Uterus (tissue), 4 donors: ENCODE measurements around the gene ANKRD55. TPM values are rescaled to one million over a fixed set of nuclear protein-coding genes. Genes with fewer than 3 reads are reported as not detected.

Experiments used
- DNase-seq, 2 donors: peaks; one replicate each; pipeline ENCODE4 v3.0.0-alpha.2; 2019 to 2020
- H3K27ac ChIP-seq, 2 donors: fragments of 200-600 bp; sonication (generic); 1 replicate in 1 of 2; 2 replicates in 1 of 2; pipeline ENCODE4 v1.5.1; 2016 to 2018
- H3K27me3 ChIP-seq, 2 donors: fragments of 200-600 bp; sonication (generic); one replicate each; pipeline ENCODE4 v1.5.1; 2018 to 2019; ENCODE audit warnings: control low read depth in 1 of 2
- H3K36me3 ChIP-seq, 2 donors: fragments of 200-600 bp; sonication (generic); one replicate each; pipeline ENCODE4 v1.5.1; 2019; ENCODE audit warnings: control low read depth in 1 of 2
- H3K4me1 ChIP-seq, 2 donors: fragments of 200-600 bp; sonication (generic); one replicate each; pipeline ENCODE4 v1.5.1; 2018 to 2019; ENCODE audit warnings: control low read depth in 1 of 2
- H3K4me3 ChIP-seq, 2 donors: fragments of 200-600 bp; sonication (generic); 1 replicate in 1 of 2; 2 replicates in 1 of 2; pipeline ENCODE4 v1.5.1; 2018 to 2019; ENCODE audit warnings: mild to moderate bottlenecking in 1 of 2
- H3K9me3 ChIP-seq, 2 donors: fragments of 200-600 bp; sonication (generic); one replicate each; pipeline ENCODE4 v1.5.1; 2019; ENCODE audit warnings: control low read depth in 1 of 2
- CTCF ChIP-seq, 4 experiments: fragments of 200-600 bp in 2 of 4; fragments of 450-650 bp in 2 of 4; sonication (generic) in 2 of 4; IDR thresholded peaks; one replicate each; pipeline ENCODE4 v1.5.1; 2016 to 2019; ENCODE audit warnings: antibody characterized with exemption in 4 of 4, mild to moderate bottlenecking in 2 of 4, moderate library complexity in 1 of 4
- POLR2A ChIP-seq, 2 donors: fragments of 450-650 bp; IDR thresholded peaks; one replicate each; pipeline ENCODE4 v1.6.1; 2016; ENCODE audit warnings: antibody characterized with exemption in 2 of 2, mild to moderate bottlenecking in 1 of 2, moderate library complexity in 1 of 2
- intact Hi-C: fragments of 100-400 bp; cut with DNase I; formaldehyde crosslinking; loops from one replicate; pipeline ENCODE4 v1.15.1; 2023; ENCODE audit warnings: low total_unique reads
- total RNA-seq, 4 donors: library from RNA; depleted of rRNA in 3 of 4; stranded (reverse); fragments of >200 nt in 3 of 4; gene quantifications; one replicate each; pipeline versions ENCODE4 v1.1.0 to v1.2.4, GENCODE V29; 2014 to 2023
- donor health status: DM: yes; HTN: yes; CAD: no.

Gene ANKRD55
- total RNA-seq, 4 donors from 2014 or later, result 0.55 TPM; not detected in 3

- TF ChIP-seq POLR2A (IDR thresholded peaks at IDR 0.05) (no peak), CTCF (IDR thresholded peaks at IDR 0.05) (no peak)
- Histone ChIP-seq H3K27ac (no peak overlapping the region), H3K27me3 (no peaks in the 10 kb centered on the region), H3K9me3 (no peaks in the 10 kb centered on the region), H3K36me3 (no peaks in the 10 kb centered on the region), H3K4me3 (no peak overlapping the region), H3K4me1 (no peaks in the 10 kb centered on the region)
- intact Hi-C loops, result no loop called here
- DNase-seq, result no peak
Observed at GRCh38 chr5:56119050-56119449, 114.1 kb downstream of the ANKRD55 start.

DNA sequence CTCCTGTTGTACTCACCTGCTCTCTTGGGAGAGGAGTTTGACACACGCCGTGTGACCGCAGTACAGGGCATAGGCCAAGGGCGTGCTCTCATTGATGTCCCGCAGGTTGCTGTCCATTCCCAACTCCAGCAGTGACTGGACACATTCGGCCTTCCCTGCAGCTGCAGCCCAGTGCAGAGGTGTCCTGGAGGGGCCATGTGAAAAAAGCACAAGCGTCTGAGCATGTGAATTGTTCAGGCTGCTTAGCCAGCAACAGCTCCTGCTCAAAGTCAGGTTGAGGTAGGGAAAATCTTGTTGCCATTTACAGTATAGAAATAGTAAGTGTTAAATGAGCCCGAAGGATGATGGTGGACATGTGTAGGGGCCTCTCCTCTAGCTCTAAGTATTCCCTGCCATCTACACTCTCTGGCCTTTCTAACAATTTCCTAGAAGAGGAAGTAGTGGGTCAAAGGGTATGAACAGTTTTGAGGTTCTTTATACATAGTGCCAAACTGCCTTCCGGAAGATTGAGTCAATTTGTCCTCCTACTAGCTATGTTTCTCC is 116.5 kb downstream of the ANKRD55 start:
- DNase-seq, result no peak
- Histone ChIP-seq H3K27ac (no peak overlapping the region), H3K9me3 (no peaks in the 10 kb centered on the region), H3K36me3 (no peaks in the 10 kb centered on the region), H3K27me3 (no peaks in the 10 kb centered on the region), H3K4me1 (no peaks in the 10 kb centered on the region), H3K4me3 (no peak overlapping the region)
- intact Hi-C loops, result no loop called here
- no peak for TF ChIP-seq CTCF (IDR thresholded peaks at IDR 0.05)
- no peak for TF ChIP-seq POLR2A (IDR thresholded peaks at IDR 0.05)

DNA sequence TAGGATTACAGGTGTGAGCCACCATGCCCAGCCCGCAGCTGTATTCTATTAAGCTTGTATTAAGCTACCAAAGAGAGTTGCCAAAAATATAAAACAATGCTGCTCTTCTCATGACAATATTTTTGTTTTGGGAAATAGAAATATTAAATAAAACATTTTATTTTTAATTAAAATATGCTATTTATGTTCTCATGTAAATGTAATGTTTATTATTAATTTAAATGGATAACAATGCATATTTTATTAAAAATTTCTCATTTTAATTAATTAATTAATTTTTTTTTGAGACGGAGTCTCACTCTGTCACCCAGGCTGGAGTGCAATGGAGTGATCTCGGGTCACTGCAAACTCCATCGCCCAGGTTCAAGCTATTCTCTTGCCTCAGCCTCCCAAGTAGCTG is 117.5 kb downstream of the ANKRD55 start:
- Histone ChIP-seq H3K4me3 (no peak overlapping the region), H3K27me3 (no peaks in the 10 kb centered on the region), H3K9me3 (no peaks in the 10 kb centered on the region), H3K27ac (no peak overlapping the region), H3K4me1 (no peaks in the 10 kb centered on the region), H3K36me3 (no peaks in the 10 kb centered on the region)
- no peak for DNase-seq
- intact Hi-C loops, result no loop called here
- TF ChIP-seq POLR2A (IDR thresholded peaks at IDR 0.05), result no peak

GRCh38 chr5:56112526-56113121 is 120.5 kb downstream of the ANKRD55 start:
- no peaks in the 10 kb centered on the region for H3K4me1 ChIP-seq
- H3K27ac ChIP-seq, result no peak overlapping the region
- no peak overlapping the region for H3K4me3 ChIP-seq
- intact Hi-C loops, result no loop called here
- TF ChIP-seq POLR2A (IDR thresholded peaks at IDR 0.05) (no peak), CTCF (IDR thresholded peaks at IDR 0.05) (no peak)
- H3K9me3 ChIP-seq, result no peaks in the 10 kb centered on the region
- H3K27me3 ChIP-seq, result no peaks in the 10 kb centered on the region
- peak in 1 of 2 donors; percentile 31 for DNase-seq
- H3K36me3 ChIP-seq, result no peaks in the 10 kb centered on the region

- H3K4me1 ChIP-seq, result no peaks in the 10 kb centered on the region
- TF ChIP-seq CTCF (IDR thresholded peaks at IDR 0.05), result no peak
- TF ChIP-seq POLR2A (IDR thresholded peaks at IDR 0.05), result no peak
- no peaks in the 10 kb centered on the region for H3K9me3 ChIP-seq
- intact Hi-C loops, result no loop called here
- H3K4me3 ChIP-seq, result no peak overlapping the region
- H3K36me3 ChIP-seq, result no peaks in the 10 kb centered on the region
- no peak overlapping the region for H3K27ac ChIP-seq
- no peaks in the 10 kb centered on the region for H3K27me3 ChIP-seq
- DNase-seq, result no peak
Observed at GRCh38 chr5:56111404-56111781, 121.7 kb downstream of the ANKRD55 start.
